NCI-H2029 treated with DMSO at 0.1 percent for 48 hours (cell line): ENCODE measurements around the gene HTR3C.
"Not testable (repeated sequence)": the region's sequence is repeated elsewhere in the genome, so short reads cannot be mapped to it uniquely, and the experiment has no call there.

Experiments
- DNase-seq: peaks from one replicate; lab custom pipeline; 2025; lab: John Stamatoyannopoulos, UW

HTR3C gene

DNA sequence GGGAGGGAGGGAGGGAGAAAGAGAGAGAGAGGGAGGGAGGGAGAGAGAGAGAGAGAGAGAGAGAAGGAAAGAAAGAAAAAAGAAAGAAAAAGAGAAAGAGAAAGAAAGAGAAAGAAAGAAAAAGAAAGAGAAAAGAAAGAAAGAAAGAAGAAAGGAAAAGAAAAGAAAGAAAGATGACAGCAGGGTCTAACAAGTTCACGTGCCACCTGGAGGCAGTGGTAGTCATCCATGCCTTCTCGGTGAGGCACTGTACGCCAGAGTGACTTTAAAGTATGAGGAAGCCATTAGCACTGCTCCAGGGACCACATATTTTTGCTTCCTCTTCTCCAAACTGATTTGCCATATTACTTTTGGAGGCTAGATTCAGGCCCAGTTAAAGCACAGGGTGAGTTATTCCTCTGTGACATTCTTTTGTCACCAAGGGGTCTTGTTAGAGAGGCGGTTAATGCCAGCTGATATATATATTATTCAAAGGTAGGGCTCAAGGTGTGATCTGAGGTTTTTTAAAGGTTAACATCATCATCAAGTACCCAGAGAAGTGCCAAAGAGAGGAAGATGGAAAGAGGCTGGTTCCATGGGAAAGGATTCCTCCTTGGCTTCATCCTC, 21.6 kb upstream of the HTR3C start, which contains the start of gene HTR3D:
Gene HTR3D, plus strand, starts transcription at position 556 of the 606 bp plus-strand sequence. Its CDS starts 0 bp downstream, at position 556.
- no peak for DNase-seq

DNA sequence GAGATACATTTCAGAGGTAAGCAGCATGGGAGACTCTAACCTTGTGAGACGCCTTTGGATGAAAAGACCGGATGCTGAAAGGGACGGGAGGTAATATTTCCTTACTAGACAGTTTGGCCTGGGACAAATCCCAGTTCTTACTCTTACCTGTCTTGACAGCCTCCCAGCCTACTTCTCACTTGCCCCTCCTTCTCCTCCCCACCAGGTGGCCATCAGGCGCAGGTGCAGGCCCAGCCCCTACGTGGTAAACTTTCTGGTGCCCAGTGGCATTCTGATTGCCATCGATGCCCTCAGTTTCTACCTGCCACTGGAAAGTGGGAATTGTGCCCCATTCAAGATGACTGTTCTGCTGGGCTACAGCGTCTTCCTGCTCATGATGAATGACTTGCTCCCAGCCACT, 15.0 kb upstream of the HTR3C start:
- DNase-seq: no peak

DNA sequence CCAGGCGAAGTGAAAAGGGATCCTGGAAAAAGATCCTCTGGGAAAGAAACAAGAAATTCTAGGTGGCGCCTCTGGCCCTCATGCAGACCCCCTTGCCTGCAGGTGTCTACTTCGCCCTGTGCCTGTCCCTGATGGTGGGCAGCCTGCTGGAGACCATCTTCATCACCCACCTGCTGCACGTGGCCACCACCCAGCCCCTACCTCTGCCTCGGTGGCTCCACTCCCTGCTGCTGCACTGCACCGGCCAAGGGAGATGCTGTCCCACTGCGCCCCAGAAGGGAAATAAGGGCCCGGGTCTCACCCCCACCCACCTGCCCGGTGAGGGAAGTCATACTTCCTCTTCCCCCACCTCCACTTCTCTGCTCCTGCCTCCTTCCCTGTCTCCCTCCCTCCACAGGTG, 14.5 kb upstream of the HTR3C start:
- DNase-seq: not testable (repeated sequence)

DNA sequence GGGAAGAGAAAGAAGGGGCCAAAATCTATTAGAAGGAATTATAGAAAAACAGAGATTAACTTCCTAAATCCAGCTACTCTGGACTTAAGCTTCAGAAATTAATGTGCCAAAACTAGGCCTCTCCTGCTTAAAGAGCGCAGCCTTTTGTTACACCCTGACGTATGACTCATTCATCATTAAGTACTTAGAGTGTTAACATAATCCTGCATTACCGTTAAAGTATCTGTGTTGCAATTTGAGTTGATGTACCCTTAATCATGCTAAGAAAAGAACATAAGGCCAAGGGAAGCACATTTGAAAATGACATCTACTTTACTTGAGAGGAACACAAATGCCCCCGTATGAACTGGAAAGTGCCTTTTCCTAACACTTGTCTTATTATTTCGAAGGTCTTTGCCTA, 13.4 kb upstream of the HTR3C start:
- DNase-seq: peak; percentile 13

DNA sequence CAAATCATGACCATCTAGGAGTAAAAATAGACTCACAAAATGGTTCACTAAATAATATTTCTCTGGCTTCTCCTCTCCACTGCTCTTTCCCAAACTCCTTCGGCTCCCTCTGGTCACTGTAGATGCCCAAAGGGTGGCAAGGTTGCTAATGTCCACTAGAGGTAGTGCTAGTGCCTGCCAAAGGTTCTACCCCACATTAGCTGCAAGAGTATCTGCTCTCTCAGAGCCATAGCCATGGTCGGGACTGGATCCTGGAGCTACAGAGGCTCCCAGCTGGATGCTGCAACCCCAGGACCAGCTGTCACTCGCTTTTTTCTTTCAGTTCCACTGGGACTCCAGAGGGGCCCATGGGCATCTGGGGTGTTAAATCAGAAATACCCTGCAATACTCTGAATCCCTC, 12.8 kb upstream of the HTR3C start:
- DNase-seq: no peak

DNA sequence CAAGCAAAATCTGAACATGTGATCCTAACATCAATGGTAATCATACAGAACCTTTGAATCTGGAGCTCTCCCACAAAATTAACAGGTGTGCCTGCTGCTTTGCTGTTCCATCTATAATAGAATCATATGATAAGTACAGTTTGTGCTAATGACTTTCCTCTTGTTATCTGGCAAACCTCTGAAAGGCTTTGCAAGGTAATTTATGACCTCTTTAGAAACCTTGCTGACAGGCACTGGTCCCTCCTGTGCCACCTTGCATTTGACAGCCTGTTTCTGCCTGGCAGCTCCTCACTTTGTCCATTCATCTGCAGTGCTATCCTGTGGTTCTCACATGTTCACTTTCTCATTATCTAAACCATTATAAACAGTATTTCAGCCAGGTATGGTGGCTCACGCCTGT, 10.2 kb upstream of the HTR3C start:
- DNase-seq: no peak

DNA sequence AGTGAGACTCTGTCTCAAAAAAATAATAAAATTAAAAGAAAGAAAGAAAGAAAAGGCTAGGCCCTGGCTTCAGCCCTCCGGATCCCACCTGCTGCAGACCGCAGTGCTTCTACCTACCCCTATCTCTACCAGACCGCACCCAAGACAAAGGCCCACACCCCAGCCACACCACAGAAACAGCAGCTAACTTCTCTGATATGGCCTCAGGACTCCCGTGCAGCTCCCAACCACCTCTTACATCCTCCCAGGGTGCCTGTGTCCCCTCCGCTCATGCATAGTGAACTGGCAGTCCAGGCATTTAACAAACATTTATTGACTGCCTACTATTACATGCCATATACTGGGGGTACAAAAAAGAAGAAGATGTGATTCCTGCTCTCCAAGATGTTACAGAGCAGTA, 6.9 kb upstream of the HTR3C start:
- DNase-seq: no peak

DNA sequence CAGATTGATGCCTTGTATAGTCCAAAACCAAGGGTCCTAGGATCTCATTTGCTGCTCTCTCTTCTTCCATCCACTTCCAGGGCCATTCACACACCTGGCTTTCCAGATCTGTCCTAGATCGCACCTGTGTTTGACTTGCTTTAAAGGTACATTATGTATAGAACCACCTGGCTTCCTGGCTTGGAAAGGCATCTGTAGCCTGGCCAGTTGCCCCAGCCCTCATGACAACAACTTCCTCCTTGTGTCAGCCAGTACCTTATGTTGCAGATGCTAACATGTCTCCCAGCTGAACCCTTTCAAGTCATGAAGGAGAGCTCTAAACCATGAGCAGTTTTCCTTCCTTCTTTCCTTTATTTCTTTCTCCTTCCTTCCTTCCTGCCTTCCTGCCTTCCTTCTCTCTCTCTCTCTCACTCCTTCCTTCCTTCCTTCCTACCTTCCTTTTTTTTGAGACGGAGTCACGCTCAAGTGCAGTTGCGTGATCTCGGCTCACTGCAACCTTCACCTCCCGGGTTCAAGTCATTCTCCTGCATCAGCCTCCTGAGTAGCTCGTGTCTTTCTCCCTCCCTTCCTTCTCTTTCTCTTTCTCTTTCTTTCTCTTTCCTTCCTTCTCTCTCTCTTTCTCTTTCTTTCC, 2.5 kb upstream of the HTR3C start:
- peak; percentile 74 for DNase-seq

DNA sequence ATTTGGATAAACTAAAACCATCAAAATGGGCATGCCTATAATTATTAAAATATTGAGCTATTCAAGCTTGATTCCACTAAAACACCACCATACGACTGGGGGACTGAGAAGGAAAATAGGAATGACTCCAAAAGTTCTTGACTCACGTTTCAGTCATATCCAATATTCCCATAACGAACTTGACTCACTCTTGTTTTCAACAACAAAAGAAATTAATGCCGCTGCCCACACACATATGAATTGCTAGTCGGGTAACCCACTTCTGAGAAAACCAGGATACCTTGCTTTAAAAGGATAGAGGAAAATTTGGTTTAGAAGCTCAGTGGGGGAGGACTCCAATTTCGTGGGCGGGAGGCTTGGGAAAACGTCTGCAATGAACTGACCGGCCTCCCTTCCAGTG, 5.2 kb downstream of the HTR3C start:
- DNase-seq: no peak

DNA sequence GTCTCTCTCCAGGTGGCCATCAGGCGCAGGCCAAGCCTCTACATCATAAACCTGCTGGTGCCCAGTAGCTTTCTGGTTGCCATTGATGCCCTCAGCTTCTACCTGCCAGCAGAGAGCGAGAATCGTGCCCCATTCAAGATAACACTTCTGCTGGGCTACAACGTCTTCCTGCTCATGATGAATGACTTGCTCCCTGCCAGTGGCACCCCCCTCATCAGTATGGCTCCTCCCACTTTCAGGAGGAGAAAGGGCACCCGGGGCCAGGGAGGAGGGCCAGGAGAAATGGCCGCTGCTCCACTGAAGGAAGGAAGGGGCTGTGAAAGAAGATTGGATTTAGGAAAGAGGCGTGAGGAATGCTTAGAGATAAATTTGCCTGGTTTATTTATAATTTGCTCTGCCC, 6.6 kb downstream of the HTR3C start:
- no peak for DNase-seq

DNA sequence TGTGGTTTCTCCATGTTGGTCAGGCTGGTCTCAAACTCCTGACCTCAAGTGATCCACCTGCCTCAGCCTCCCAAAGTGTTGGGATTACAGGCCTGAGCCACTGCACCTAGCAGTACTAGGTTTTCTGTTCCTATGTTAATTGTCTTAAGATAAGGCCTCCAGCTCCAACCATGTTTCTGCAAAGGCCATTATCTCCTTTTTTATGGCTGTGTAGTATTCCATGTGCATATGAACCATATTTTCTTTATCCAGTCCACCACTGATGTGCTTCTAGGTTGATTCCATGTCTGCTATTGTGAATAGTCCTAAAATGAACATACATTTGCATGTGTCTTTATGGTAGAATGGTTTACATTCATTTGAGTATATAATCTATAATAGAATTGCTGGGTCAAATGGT, 9.8 kb downstream of the HTR3C start:
- DNase-seq: no peak

DNA sequence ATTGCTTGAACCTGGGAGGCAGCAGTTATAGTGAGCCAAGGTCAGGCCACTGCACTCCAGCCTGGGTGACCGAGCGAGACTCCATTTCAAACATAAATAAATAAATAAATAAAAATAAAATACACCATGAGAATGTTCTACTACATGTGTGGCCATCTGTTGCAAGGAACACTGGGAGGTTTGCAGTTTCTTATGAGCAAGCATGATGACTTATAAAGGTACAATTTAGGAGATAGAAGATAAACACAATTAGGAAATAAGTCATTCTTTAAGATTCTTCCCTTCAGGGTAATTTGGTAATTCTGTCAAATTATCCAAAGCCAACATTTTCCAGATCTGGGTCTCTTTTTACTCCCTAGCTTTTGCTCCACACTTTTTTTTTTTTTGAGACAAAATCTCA, 13.4 kb downstream of the HTR3C start:
- DNase-seq: no peak

DNA sequence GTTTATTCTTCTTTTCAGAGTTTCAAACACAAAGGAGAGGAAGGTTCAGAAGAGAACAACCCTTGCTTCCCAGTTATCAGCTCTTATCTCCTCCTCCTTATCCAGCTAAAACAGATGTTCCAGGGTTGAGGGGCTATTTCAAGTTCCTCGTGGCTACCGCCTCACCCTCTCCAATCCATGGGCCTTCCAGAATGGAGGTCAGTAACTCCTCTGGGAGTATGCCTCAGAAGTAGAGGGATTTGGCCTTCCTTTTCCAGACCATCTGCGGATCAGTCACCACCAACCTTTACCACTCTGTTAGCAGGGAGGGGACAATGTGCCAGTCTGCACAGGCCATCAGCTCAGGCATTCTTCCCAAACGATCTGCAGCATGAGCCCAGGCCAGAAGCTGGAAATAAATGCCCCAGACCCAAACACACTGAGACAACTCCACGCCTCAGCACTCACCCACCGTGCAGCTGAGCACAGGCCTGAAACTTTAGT, 14.8 kb downstream of the HTR3C start:
- DNase-seq: no peak

DNA sequence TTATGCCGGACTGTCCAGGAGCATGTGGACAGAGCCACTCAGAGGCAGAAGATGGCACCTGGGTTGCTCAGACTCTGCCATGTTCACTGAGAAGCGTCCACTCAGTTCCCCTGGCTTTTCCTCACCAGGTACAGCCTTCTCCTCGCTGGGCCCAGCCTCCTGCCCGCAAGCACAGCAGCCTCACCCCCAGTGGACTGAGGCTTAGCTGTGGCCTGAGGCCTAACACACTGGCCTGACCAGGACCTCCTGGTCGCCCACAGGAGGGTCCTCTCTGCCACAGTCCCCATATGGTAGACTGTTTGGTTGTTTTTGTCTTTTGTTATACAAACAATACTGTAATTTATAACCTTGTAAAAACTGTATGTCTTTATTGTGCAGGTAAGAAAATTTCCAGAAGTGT, 15.5 kb downstream of the HTR3C start:
- no peak for DNase-seq

DNA sequence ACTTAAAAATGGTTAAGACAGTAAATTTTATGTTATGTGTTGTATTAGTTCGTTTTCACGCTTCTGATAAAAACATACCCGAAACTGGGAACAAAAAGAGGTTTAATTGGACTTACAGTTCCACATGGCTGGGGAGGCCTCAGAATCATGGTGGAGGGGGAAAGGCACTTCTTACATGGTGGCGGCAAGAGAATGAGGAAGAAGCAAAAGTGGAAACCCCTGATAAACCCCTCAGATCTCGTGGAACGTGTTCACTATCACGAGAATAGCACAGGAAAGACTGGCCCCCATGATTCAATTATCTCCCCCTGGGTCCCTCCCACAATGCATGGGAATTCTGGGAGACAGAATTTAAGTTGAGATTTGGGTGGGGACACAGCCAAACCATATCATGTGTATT, 18.3 kb downstream of the HTR3C start:
- DNase-seq: not testable (repeated sequence)

DNA sequence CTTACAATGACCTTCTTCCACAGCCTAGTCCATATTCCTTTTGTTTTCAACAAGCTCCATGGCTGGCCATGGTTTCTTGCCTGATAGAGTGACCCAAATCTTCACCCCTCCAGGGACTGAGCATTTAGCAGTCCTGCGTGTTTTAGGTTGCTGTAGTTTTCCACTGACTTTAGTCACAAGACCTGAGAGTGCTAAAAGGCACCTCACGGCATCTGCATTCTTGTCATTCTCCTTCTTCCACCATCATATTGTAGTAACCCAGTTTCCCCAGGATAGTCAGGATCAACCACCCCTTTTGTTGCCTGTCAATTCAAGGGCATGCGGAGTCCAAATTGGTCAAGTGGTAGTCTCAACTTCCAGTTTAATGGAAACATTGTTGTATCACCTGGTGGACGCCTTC, 20.8 kb downstream of the HTR3C start:
- no peak for DNase-seq

DNA sequence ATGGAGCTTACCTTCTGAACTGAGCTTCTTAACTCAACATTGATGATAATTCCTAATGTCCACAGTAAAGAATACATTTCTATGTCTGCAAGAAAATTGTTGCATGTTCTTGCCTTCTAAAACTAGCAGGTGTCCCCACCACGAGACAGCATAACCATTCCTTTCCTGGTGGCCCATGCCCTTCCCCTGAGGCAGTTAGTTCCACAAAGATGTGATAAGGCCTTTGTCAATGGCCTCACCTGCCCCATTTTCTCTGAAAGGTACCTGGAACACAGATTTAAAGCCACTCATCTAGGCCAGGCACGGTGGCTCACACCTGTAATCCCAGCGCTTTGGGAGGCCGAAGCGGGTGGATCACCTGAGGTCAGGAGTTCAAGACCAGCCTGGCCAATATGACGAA, 23.1 kb downstream of the HTR3C start:
- DNase-seq: no peak

DNA sequence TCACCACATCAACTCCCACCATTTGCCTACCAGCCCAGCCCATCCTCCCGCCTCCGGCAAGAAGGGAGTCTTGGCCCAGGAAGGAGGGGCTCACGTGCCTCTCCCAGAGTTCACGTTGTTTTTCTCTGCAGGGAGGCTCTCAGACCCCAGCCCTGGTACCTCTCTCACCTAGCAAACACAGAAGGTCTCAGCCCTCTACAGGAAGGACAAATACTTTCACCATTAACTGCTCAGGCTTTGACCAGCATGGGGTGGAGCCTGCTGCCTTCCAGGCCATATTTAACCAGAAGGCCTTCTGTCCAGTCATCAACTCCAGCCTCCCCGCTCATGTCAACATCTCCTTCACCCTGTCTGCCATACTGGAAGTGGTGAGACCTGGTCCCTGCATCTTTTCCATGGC, 25.0 kb downstream of the HTR3C start:
- DNase-seq: no peak

DNA sequence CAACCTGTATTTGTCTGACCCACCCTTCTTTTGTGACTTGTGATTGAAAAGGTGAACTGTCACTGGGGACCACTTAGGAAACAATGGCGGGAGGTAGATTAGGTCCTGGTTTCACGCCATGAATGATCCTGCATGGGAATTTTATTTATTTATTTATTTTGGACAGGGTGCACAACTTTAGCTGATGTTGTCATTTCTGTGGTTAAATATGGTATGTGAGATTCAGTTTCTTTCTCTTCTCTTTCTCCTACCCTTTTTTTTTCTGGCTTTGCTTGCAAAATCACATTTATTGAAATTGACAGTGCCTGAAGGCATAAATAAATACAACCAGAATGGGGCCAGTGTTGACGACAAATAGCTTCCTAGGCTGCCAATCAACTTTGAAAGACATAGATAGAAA, 26.0 kb downstream of the HTR3C start:
- DNase-seq: no peak

DNA sequence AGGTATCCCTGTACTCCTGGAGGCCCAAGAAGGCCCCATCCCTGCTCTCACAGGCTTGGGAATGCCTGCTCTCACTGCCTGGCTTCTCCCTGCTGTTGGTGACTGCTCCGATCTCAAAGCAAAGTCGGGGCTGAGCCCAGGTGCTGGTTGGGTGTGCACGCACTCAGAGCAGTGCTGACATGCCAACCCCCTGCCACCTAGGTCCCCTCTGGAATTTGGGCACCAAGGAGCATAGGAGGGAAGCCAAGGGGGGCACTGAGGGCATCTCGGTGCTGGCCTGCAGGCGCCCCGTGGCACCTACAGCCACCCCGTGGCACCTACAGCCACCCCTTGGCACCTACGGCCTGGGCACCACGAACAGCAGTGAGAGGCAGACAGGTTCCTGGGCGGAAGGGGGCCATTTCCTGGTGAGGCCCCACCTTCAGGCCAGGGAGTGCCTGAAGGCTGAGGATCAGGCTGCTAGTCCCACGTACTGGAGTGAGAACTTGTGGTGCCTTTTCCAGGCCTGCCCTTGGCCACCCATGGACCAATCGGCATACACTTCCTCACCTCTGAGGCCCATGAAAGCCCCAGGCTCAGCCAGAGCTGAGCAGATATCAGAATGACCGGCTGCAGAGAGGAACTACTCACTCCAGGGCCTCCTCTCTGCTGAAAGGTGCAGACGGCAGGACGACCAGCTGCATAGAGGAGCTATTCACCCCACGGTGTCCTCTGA, 28.4 kb downstream of the HTR3C start:
- DNase-seq: no peak

DNA sequence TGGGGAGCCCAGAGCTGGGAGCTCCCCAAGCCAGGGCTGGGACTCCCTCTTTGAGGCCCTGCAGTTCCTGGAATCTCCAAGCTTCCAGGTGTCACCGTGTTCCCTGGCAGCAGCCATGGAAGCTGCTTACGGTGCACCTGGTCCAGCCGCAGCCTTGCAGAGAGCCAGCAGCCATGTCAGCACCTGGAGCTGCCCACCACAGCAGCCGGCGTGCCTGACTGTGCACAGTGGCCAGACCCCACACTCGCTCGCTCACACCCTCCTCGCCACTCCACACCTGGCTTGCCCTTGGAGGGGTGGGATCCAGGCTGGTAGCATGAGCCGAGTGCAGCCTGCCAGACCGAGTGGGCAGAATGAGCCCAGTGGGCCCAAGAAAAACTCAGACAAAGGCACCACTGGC, 29.2 kb downstream of the HTR3C start:
- DNase-seq: no peak

DNA sequence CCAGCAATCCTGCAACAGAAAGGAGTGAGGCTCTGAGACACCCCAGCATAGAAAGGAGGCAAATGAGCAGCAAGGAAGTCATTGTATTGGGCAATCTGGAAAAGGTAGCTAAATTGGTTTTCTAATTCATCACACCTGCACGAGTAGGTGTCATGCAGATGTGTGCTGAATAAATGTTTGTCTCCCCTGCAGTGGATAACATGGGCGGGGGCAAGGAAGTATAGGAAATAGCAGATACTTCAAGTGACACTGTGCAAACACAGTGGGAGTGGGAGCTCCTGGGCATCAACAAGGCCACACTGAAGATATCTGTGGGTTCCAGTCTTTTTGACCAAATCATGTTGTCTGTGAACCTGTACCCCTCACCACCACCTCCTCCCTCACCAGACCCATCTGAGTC, 29.6 kb downstream of the HTR3C start:
- DNase-seq: peak; percentile 15

DNA sequence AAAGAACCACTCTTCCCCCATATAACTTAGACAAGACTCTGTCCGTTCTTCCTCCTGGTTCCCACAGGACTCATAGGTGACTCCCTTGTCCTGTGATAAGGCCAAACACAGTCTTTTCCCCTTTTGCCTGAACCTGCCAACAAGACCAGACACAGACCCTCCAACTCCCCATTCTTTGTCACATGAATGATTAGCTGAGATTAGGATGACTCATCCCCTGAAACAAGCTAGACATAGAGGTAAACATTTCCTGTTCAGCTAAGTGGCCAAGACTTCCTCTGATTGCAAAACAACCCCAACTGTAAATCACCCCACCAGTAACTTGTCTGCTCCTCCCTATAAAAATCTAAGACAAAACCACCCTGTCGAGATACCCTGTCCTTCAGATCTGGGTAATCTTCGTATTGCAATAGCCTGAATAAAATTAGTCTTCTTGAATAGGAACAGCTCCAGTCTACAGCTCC, 32.6 kb downstream of the HTR3C start:
- DNase-seq: no peak
